B cell (primary cell): ENCODE results near the gene PTX4. TPM values are rescaled to one million over a fixed set of nuclear protein-coding genes. Genes with fewer than 3 reads are reported as not detected.

Experiments
- ATAC-seq: fragments of 200-7000 bp; cut with Tn5 transposase; one replicate; pipeline ENCODE4 v1.10.0; 2021; ENCODE audit warnings: low read depth, mild to moderate bottlenecking, moderate number of reproducible peaks, moderate library complexity
- CTCF ChIA-PET: fragments of 350-600 bp; sonication (Branson Sonifier 250); formaldehyde crosslinking; loops from one replicate; lab custom pipeline; 2021; ENCODE audit warnings: antibody characterized with exemption, inconsistent platforms; lab: Charles Lee
- POLR2A ChIA-PET: fragments of 350-600 bp; sonication (Branson Sonifier 250); formaldehyde crosslinking; loops from one replicate; lab custom pipeline; 2021; ENCODE audit warnings: antibody characterized with exemption; lab: Charles Lee
- DNase-seq: peaks from one replicate; pipeline ENCODE4 v3.0.0; 2013
- H2AFZ ChIP-seq: 2 replicates; pipeline ENCODE4 v1.6.1; 2012; ENCODE audit warnings: mild to moderate bottlenecking, low read depth, low read length; ENCODE audit not compliant: insufficient read depth, poor library complexity, severe bottlenecking
- H3K27ac ChIP-seq, 2 donors: 1 replicate in 1 of 2; 2 replicates in 1 of 2; pipeline ENCODE4 v1.5.1; 2012 to 2013; ENCODE audit warnings: low read length in 2 of 2, mild to moderate bottlenecking in 2 of 2, moderate library complexity in 1 of 2
- H3K27me3 ChIP-seq, 4 experiments: fragments of 200-600 bp in 1 of 4; sonication (generic) in 1 of 4; replicated peaks in 1 of 4; 1 replicate in 2 of 4; 2 replicates in 2 of 4; pipeline versions ENCODE4 v1.6.1 to v1.7.0; 2013 to 2016; ENCODE audit warnings: low read length in 3 of 4, mild to moderate bottlenecking in 2 of 4, mixed read lengths in 1 of 4, moderate library complexity in 1 of 4; ENCODE audit not compliant: insufficient read depth in 4 of 4, control insufficient read depth in 3 of 4; ENCODE audit errors: control extremely low read depth in 1 of 4
- H3K36me3 ChIP-seq, 2 experiments: replicated peaks in 1 of 2; 1 replicate in 1 of 2; 2 replicates in 1 of 2; pipeline versions ENCODE4 v1.6.1 to v1.7.1; 2013; ENCODE audit warnings: low read length in 1 of 2; ENCODE audit not compliant: insufficient read depth in 2 of 2, control insufficient read depth in 1 of 2; ENCODE audit errors: control extremely low read depth in 1 of 2, extremely low read depth in 1 of 2
- H3K4me1 ChIP-seq, 2 donors: fragments of 200-600 bp in 1 of 2; sonication (generic) in 1 of 2; 1 replicate in 1 of 2; 2 replicates in 1 of 2; pipeline versions ENCODE4 v1.5.1 to v1.6.1; 2013 to 2017; ENCODE audit warnings: low read length in 2 of 2; ENCODE audit not compliant: control insufficient read depth in 2 of 2, insufficient read depth in 2 of 2
- H3K4me2 ChIP-seq: replicated peaks from 2 replicates; pipeline ENCODE3; 2012; ENCODE audit warnings: mild to moderate bottlenecking, low read depth, low read length; ENCODE audit not compliant: poor library complexity, severe bottlenecking
- H3K4me3 ChIP-seq, 5 experiments: fragments of 200-600 bp in 1 of 5; sonication (generic) in 1 of 5; 1 replicate in 3 of 5; 2 replicates in 2 of 5; pipeline versions ENCODE4 v1.5.1 to v1.7.0; 2011 to 2016; ENCODE audit warnings: low read length in 4 of 5, mild to moderate bottlenecking in 4 of 5, low read depth in 2 of 5, control low read depth in 1 of 5, moderate library complexity in 1 of 5; ENCODE audit not compliant: insufficient read depth in 1 of 5; ENCODE audit errors: control extremely low read depth in 1 of 5, extremely low read depth in 1 of 5
- H3K79me2 ChIP-seq: fragments of 200-600 bp; sonication (generic); one replicate; pipeline ENCODE4 v1.6.0; 2016; ENCODE audit warnings: low read length; ENCODE audit not compliant: control insufficient read depth, insufficient read depth
- H3K9ac ChIP-seq: fragments of 200-600 bp; sonication (generic); 2 replicates; pipeline ENCODE4 v1.6.1; 2017; ENCODE audit warnings: mild to moderate bottlenecking, low read length, moderate library complexity
- H3K9me3 ChIP-seq, 3 donors: one replicate each; pipeline versions ENCODE4 v1.6.1 to v1.7.1; 2013; ENCODE audit warnings: low read length in 2 of 3; ENCODE audit not compliant: control insufficient read depth in 2 of 3, insufficient read depth in 1 of 3; ENCODE audit errors: control extremely low read depth in 1 of 3
- H4K20me1 ChIP-seq: 2 replicates; pipeline ENCODE4 v1.6.0; 2012; ENCODE audit warnings: mild to moderate bottlenecking, low read length; ENCODE audit not compliant: insufficient read depth, control insufficient read depth, poor library complexity, severe bottlenecking
- H3K27ac Mint-ChIP-seq: one replicate; pipeline ENCODE4 v1.8.0; 2021; ENCODE audit warnings: mixed read lengths
- H3K27me3 Mint-ChIP-seq: one replicate; pipeline ENCODE4 v1.8.0; 2021; ENCODE audit warnings: mixed read lengths
- H3K4me1 Mint-ChIP-seq: one replicate; pipeline ENCODE4 v1.8.0; 2021; ENCODE audit warnings: mixed read lengths
- H3K4me3 Mint-ChIP-seq: one replicate; pipeline ENCODE4 v1.8.0; 2021; ENCODE audit warnings: mixed read lengths
- H3K9me3 Mint-ChIP-seq: one replicate; pipeline ENCODE4 v1.8.0; 2022; ENCODE audit warnings: mixed read lengths; ENCODE audit not compliant: insufficient read depth
- CTCF ChIP-seq: fragments of 200-600 bp; IDR thresholded peaks from one replicate; pipeline ENCODE4 v1.8.0; 2022; ENCODE audit warnings: antibody characterized with exemption, mild to moderate bottlenecking
- EZH2 ChIP-seq: IDR thresholded peaks from 2 replicates; pipeline ENCODE4 v1.6.1; 2012; ENCODE audit warnings: borderline replicate concordance, low read depth, mild to moderate bottlenecking, moderate library complexity, low read length; ENCODE audit not compliant: insufficient read depth, poor library complexity, severe bottlenecking
- WGBS: methylation state at CpG from one replicate; pipeline ENCODE4 v1.1.5; 2013; ENCODE audit warnings: missing lambda C conversion rate; ENCODE audit not compliant: insufficient coverage; 5-methylcytosine and 5-hydroxymethylcytosine counted together
- intact Hi-C: fragments of 100-400 bp; cut with micrococcal nuclease; formaldehyde crosslinking; loops from one replicate; pipeline ENCODE4 v1.10.0; 2022
- polyA plus RNA-seq: library from polyadenylated mRNA; depleted of rRNA; stranded (reverse); fragments of >200 nt; gene quantifications from 2 replicates; pipeline ENCODE4 v1.2.3, GENCODE V29; 2012
- total RNA-seq, 2 donors: library from RNA; stranded (reverse); fragments of 120-200 nt in 1 of 2; gene quantifications; 1 replicate in 1 of 2; 2 replicates in 1 of 2; pipeline versions ENCODE4 v1.2.3 to v1.2.4, GENCODE V29; 2013 to 2022

The PTX4 gene
- total and polyA plus RNA-seq, 2 donors (not counting 1 experiment from before 2014, with no cell fraction given), result 0.33 TPM; not detected in 1

- H2AFZ ChIP-seq, result no peak overlapping the region
- H3K4me3 ChIP-seq, result no peak overlapping the region
- no peaks in the 10 kb centered on the region for H3K79me2 ChIP-seq
- ChIA-PET POLR2A (no interaction called here), CTCF (interaction anchor here (0.9 kb wide), 1 partner anchor 19 kb away, joined by 3 read pairs; the partner anchor contains the start of gene TMEM204)
- TF ChIP-seq CTCF (no peak), EZH2 (no peak)
- H4K20me1 ChIP-seq, result no peaks in the 10 kb centered on the region
- H3K9ac ChIP-seq, result no peak overlapping the region
- H3K4me3 Mint-ChIP-seq, result no peak overlapping the region
- intact Hi-C loops, result no loop called here
- no peaks in the 10 kb centered on the region for H3K4me1 Mint-ChIP-seq
- H3K4me2 ChIP-seq, result no peak overlapping the region
- no peaks in the 10 kb centered on the region for H3K27me3 ChIP-seq
- no peaks in the 10 kb centered on the region for H3K9me3 Mint-ChIP-seq
- peaks cover 0 to 19% (median 7%) of the 10 kb centered on the region in 3 donors for H3K9me3 ChIP-seq
- H3K27ac Mint-ChIP-seq, result no peak overlapping the region
- WGBS, result no CpG with 5 or more reads among the region's 3 CpGs
- no peak for DNase-seq
- H3K4me1 ChIP-seq, result no peaks in the 10 kb centered on the region
- ATAC-seq, result no peak
- peaks cover 0 to 5% of the 10 kb centered on the region in 2 experiments for H3K36me3 ChIP-seq
- no peaks in the 10 kb centered on the region for H3K27me3 Mint-ChIP-seq
- no peak overlapping the region for H3K27ac ChIP-seq
Measured at GRCh38 chr16:1514507-1514906, 25.8 kb upstream of the PTX4 start.

GRCh38 chr16:1512774-1513173, 24.0 kb upstream of the PTX4 start:
- H3K9me3 ChIP-seq, result peaks cover 0 to 19% (median 7%) of the 10 kb centered on the region in 3 donors
- no peaks in the 10 kb centered on the region for H3K79me2 ChIP-seq
- no peak overlapping the region for H2AFZ ChIP-seq
- no peaks in the 10 kb centered on the region for H3K27me3 Mint-ChIP-seq
- H4K20me1 ChIP-seq, result no peaks in the 10 kb centered on the region
- DNase-seq (no peak), ATAC-seq (no peak)
- WGBS, result 97% methylated on average over 14 of the region's 15 CpGs
- no peak overlapping the region for H3K27ac ChIP-seq
- no peaks in the 10 kb centered on the region for H3K9me3 Mint-ChIP-seq
- TF ChIP-seq EZH2 (no peak), CTCF (no peak)
- no peak overlapping the region for H3K4me3 ChIP-seq
- intact Hi-C loops, result no loop called here
- no peak overlapping the region for H3K4me3 Mint-ChIP-seq
- ChIA-PET CTCF (interaction anchor here (0.6 kb wide), 1 partner anchor 132 kb away, joined by 3 read pairs; no protein-coding TSS in a partner anchor), POLR2A (interaction anchor here (0.6 kb wide), 1 partner anchor 84 kb away, joined by 3 read pairs; no protein-coding TSS in a partner anchor)
- H3K4me1 Mint-ChIP-seq, result no peaks in the 10 kb centered on the region
- no peaks in the 10 kb centered on the region for H3K27me3 ChIP-seq
- no peaks in the 10 kb centered on the region for H3K4me1 ChIP-seq
- H3K9ac ChIP-seq, result no peak overlapping the region
- no peak overlapping the region for H3K4me2 ChIP-seq
- H3K36me3 ChIP-seq, result peaks cover 0 to 6% of the 10 kb centered on the region in 2 experiments
- no peak overlapping the region for H3K27ac Mint-ChIP-seq
